HG03175 (cell line): ENCODE results near the gene HNRNPAB.

ENCODE experiments used
- ATAC-seq: cut with Tn5 transposase; IDR thresholded peaks from one replicate; pipeline ENCODE4 v1.9.1; 2021; ENCODE audit warnings: mild to moderate bottlenecking, moderate library complexity; ENCODE audit not compliant: unreplicated experiment

HNRNPAB gene

GRCh38 chr5:178211095-178212048 is 7.0 kb downstream of the HNRNPAB start:
- ATAC-seq, result no peak

GRCh38 chr5:178212241-178213002 is 8.1 kb downstream of the HNRNPAB start:
- no peak for ATAC-seq

GRCh38 chr5:178213003-178213461 is 8.7 kb downstream of the HNRNPAB start:
- no peak for ATAC-seq

- ATAC-seq, result no peak
Measured at GRCh38 chr5:178213748-178214151, 9.4 kb downstream of the HNRNPAB start.

GRCh38 chr5:178214160-178214803 is 9.9 kb downstream of the HNRNPAB start:
- ATAC-seq, result no peak

GRCh38 chr5:178215280-178216002 is 11.1 kb downstream of the HNRNPAB start:
- ATAC-seq, result no peak

GRCh38 chr5:178216088-178216534 is 11.8 kb downstream of the HNRNPAB start:
- no peak for ATAC-seq

GRCh38 chr5:178216779-178217178 is 12.4 kb downstream of the HNRNPAB start:
- ATAC-seq, result no peak

GRCh38 chr5:178218237-178218776 is 14.0 kb downstream of the HNRNPAB start:
- ATAC-seq, result no peak

- no peak for ATAC-seq
Measured at GRCh38 chr5:178218827-178219226, 14.5 kb downstream of the HNRNPAB start.

- ATAC-seq, result no peak
Measured at GRCh38 chr5:178221282-178221681, 16.9 kb downstream of the HNRNPAB start.

GRCh38 chr5:178221853-178222252 is 17.5 kb downstream of the HNRNPAB start:
- ATAC-seq, result no peak

GRCh38 chr5:178222292-178222691 is 18.0 kb downstream of the HNRNPAB start:
- ATAC-seq, result no peak

GRCh38 chr5:178223196-178223773 is 19.0 kb downstream of the HNRNPAB start:
- no peak for ATAC-seq

- ATAC-seq, result no peak
Measured at GRCh38 chr5:178223828-178224335, 19.5 kb downstream of the HNRNPAB start.

- no peak for ATAC-seq
Measured at GRCh38 chr5:178224403-178224802, 20.1 kb downstream of the HNRNPAB start.

GRCh38 chr5:178225174-178225573 is 20.8 kb downstream of the HNRNPAB start:
- ATAC-seq, result no peak

- no peak for ATAC-seq
Measured at GRCh38 chr5:178227138-178227659, 22.9 kb downstream of the HNRNPAB start.

GRCh38 chr5:178227929-178228328 is 23.6 kb downstream of the HNRNPAB start:
- ATAC-seq, result no peak
